H9 (cell line): Measurements from ENCODE around the gene FAM221B. TPM values are rescaled to one million over a fixed set of nuclear protein-coding genes. Genes with fewer than 3 reads are reported as not detected.

Source experiments
- DNase-seq: peaks from one replicate; pipeline ENCODE4 v3.0.0-alpha.2; 2017
- H2AFZ ChIP-seq: one replicate; pipeline ENCODE4 v1.6.1; 2013; ENCODE audit warnings: mild to moderate bottlenecking, low read length, control low read depth, moderate library complexity
- H2AK5ac ChIP-seq: 2 replicates; pipeline ENCODE4 v1.6.1; 2013; ENCODE audit warnings: low read length, control low read depth, mixed read lengths; ENCODE audit not compliant: insufficient read length
- H2BK120ac ChIP-seq: one replicate; pipeline ENCODE4 v1.6.1; 2013; ENCODE audit warnings: low read depth, mild to moderate bottlenecking, low read length, control low read depth, inconsistent platforms; ENCODE audit not compliant: poor library complexity, severe bottlenecking
- H2BK12ac ChIP-seq: 2 replicates; pipeline ENCODE4 v1.6.1; 2013; ENCODE audit warnings: low read length, control low read depth, mixed read lengths, low read depth; ENCODE audit not compliant: insufficient read length
- H2BK15ac ChIP-seq: 2 replicates; pipeline ENCODE4 v1.6.1; 2013; ENCODE audit warnings: low read depth, low read length, control low read depth
- H2BK20ac ChIP-seq: one replicate; pipeline ENCODE4 v1.6.1; 2013; ENCODE audit warnings: low read depth, mild to moderate bottlenecking, low read length, control low read depth, inconsistent platforms; ENCODE audit not compliant: poor library complexity, severe bottlenecking
- H2BK5ac ChIP-seq: 2 replicates; pipeline ENCODE4 v1.6.1; 2013; ENCODE audit warnings: low read length, control low read depth, mixed read lengths; ENCODE audit not compliant: insufficient read length
- H3K14ac ChIP-seq: 2 replicates; pipeline ENCODE4 v1.6.1; 2013; ENCODE audit warnings: low read length, control low read depth; ENCODE audit not compliant: insufficient read depth
- H3K18ac ChIP-seq: 2 replicates; pipeline ENCODE4 v1.6.1; 2013; ENCODE audit warnings: low read depth, mild to moderate bottlenecking, mixed read lengths, low read length, control low read depth; ENCODE audit not compliant: insufficient read length
- H3K23ac ChIP-seq: 2 replicates; pipeline ENCODE4 v1.6.1; 2013; ENCODE audit warnings: low read length, control low read depth, mixed read lengths, low read depth; ENCODE audit not compliant: insufficient read length
- H3K23me2 ChIP-seq: 2 replicates; pipeline ENCODE4 v1.6.1; 2013; ENCODE audit warnings: low read depth, mild to moderate bottlenecking, mixed read lengths, low read length, control low read depth; ENCODE audit not compliant: insufficient read length, poor library complexity, severe bottlenecking
- H3K27ac ChIP-seq: 2 replicates; pipeline ENCODE4 v1.5.1; 2013; ENCODE audit warnings: low read length, control low read depth, mixed read lengths, low read depth; ENCODE audit not compliant: insufficient read length
- H3K27me3 ChIP-seq: 2 replicates; pipeline ENCODE4 v1.6.1; 2013; ENCODE audit warnings: low read length, control low read depth, inconsistent platforms; ENCODE audit not compliant: insufficient read depth
- H3K4ac ChIP-seq: 2 replicates; pipeline ENCODE4 v1.6.1; 2013; ENCODE audit warnings: low read depth, mild to moderate bottlenecking, control low read depth, inconsistent platforms, low read length, moderate library complexity
- H3K4me1 ChIP-seq: 2 replicates; pipeline ENCODE4 v1.6.1; 2013; ENCODE audit warnings: low read length, control low read depth, inconsistent platforms; ENCODE audit not compliant: insufficient read depth
- H3K4me2 ChIP-seq: 2 replicates; pipeline ENCODE4 v1.6.1; 2013; ENCODE audit warnings: low read length, control low read depth, mixed read lengths; ENCODE audit not compliant: insufficient read length, insufficient read depth
- H3K56ac ChIP-seq: 2 replicates; pipeline ENCODE4 v1.6.1; 2013; ENCODE audit warnings: low read depth, mild to moderate bottlenecking, mixed read lengths, low read length, control low read depth; ENCODE audit not compliant: insufficient read length
- H3K79me1 ChIP-seq: 2 replicates; pipeline ENCODE4 v1.6.1; 2013; ENCODE audit warnings: low read depth, mild to moderate bottlenecking, moderate library complexity, low read length, control low read depth, inconsistent platforms; ENCODE audit not compliant: insufficient read depth, poor library complexity, severe bottlenecking
- H3K79me2 ChIP-seq: 2 replicates; pipeline ENCODE4 v1.6.1; 2013; ENCODE audit warnings: low read length, control low read depth, inconsistent platforms; ENCODE audit not compliant: insufficient read depth
- H3K9ac ChIP-seq: 2 replicates; pipeline ENCODE4 v1.6.1; 2013; ENCODE audit warnings: low read length, control low read depth, mixed read lengths; ENCODE audit not compliant: insufficient read length; ENCODE audit errors: extremely low read depth
- H3K9me3 ChIP-seq: one replicate; pipeline ENCODE4 v1.6.1; 2013; ENCODE audit warnings: low read depth, low read length, inconsistent platforms; ENCODE audit not compliant: control insufficient read depth
- H3T11ph ChIP-seq: one replicate; pipeline ENCODE4 v1.6.1; 2013; ENCODE audit warnings: mild to moderate bottlenecking, low read length, control low read depth, inconsistent platforms
- H4K20me1 ChIP-seq: one replicate; pipeline ENCODE4 v1.6.1; 2013; ENCODE audit not compliant: control insufficient read depth, insufficient read length, insufficient read depth
- H4K5ac ChIP-seq: 2 replicates; pipeline ENCODE4 v1.6.1; 2013; ENCODE audit warnings: low read depth, mild to moderate bottlenecking, mixed read lengths, low read length, control low read depth; ENCODE audit not compliant: insufficient read length
- H4K8ac ChIP-seq: replicated peaks from 2 replicates; pipeline ENCODE4 v1.6.1; 2013; ENCODE audit warnings: low read length, control low read depth, mixed read lengths, low read depth; ENCODE audit not compliant: insufficient read length
- H4K91ac ChIP-seq: 2 replicates; pipeline ENCODE4 v1.6.1; 2013; ENCODE audit warnings: low read depth, mild to moderate bottlenecking, moderate library complexity, mixed read lengths, low read length, control low read depth; ENCODE audit not compliant: insufficient read length
- H3K27ac Mint-ChIP-seq, 3 experiments: 2 replicates in 2 of 3; 3 replicates in 1 of 3; pipeline ENCODE4 v1.8.0; 2020 to 2021; ENCODE audit warnings: mixed read lengths in 3 of 3, mild to moderate bottlenecking in 1 of 3, moderate library complexity in 1 of 3
- H3K27me3 Mint-ChIP-seq: 2 replicates; pipeline ENCODE4 v1.8.0; 2021; ENCODE audit warnings: low read depth, mild to moderate bottlenecking, moderate library complexity, mixed read lengths
- H3K36me3 Mint-ChIP-seq, 3 experiments: 2 replicates in 2 of 3; 3 replicates in 1 of 3; pipeline ENCODE4 v1.8.0; 2020 to 2021; ENCODE audit warnings: low read depth in 3 of 3, mixed read lengths in 3 of 3; ENCODE audit not compliant: insufficient read depth in 1 of 3
- H3K4me1 Mint-ChIP-seq, 2 experiments: 2 replicates each; pipeline ENCODE4 v1.8.0; 2020; ENCODE audit warnings: mixed read lengths in 2 of 2
- H3K4me3 Mint-ChIP-seq, 2 experiments: 2 replicates in 1 of 2; 3 replicates in 1 of 2; pipeline ENCODE4 v1.8.0; 2020 to 2021; ENCODE audit warnings: mild to moderate bottlenecking in 2 of 2, mixed read lengths in 2 of 2, moderate library complexity in 1 of 2
- H3K9me3 Mint-ChIP-seq, 2 experiments: 2 replicates in 1 of 2; 3 replicates in 1 of 2; pipeline ENCODE4 v1.8.0; 2020; ENCODE audit warnings: mild to moderate bottlenecking in 2 of 2, mixed read lengths in 2 of 2, moderate library complexity in 1 of 2
- CTCF ChIP-seq: fragments of 200-600 bp; sonication (generic); conservative IDR thresholded peaks from 3 replicates; pipeline ENCODE4 v1.8.0; 2021; ENCODE audit warnings: antibody characterized with exemption, mild to moderate bottlenecking
- WGBS: extraction: QIAGEN DNeasy Blood & Tissue Kit; methylation state at CpG from one replicate; pipeline ENCODE4 v1.1.7; 2013; ENCODE audit warnings: missing lambda C conversion rate, low lambda C conversion rate, mixed read lengths; ENCODE audit not compliant: insufficient read length; ENCODE audit errors: extremely low coverage; 5-methylcytosine and 5-hydroxymethylcytosine counted together
- total RNA-seq: library from RNA; stranded (reverse); gene quantifications from 2 replicates; pipeline ENCODE4 v1.2.1, GENCODE V29; 2021

Gene FAM221B
- total RNA-seq, 1 experiment from 2014 or later = not detected

GRCh38 chr9:35801328-35802128 is 27.0 kb downstream of the FAM221B start:
- Histone ChIP-seq H4K91ac (no peak overlapping the region), H3K4me1 (no peaks in the 10 kb centered on the region), H3T11ph (no peak overlapping the region), H3K79me2 (no peaks in the 10 kb centered on the region), H2BK120ac (no peak overlapping the region), H3K9ac (no peak overlapping the region), H2BK5ac (no peak overlapping the region), H3K9me3 (no peaks in the 10 kb centered on the region), H3K56ac (no peak overlapping the region), H3K79me1 (no peaks in the 10 kb centered on the region), H4K20me1 (no peaks in the 10 kb centered on the region), H2BK15ac (no peak overlapping the region), H3K14ac (no peak overlapping the region; the same call in 1 of the 2 replicates), H4K8ac (no peak overlapping the region), H2BK20ac (no peak overlapping the region), H3K4ac (no peak overlapping the region), H2BK12ac (no peak overlapping the region), H3K27ac (no peak overlapping the region), H2AK5ac (no peak overlapping the region), H3K23ac (no peak overlapping the region), H3K18ac (no peak overlapping the region), H3K27me3 (no peaks in the 10 kb centered on the region), H2AFZ (no peak overlapping the region), H4K5ac (no peak overlapping the region), H3K4me2 (no peak overlapping the region), H3K23me2 (no peaks in the 10 kb centered on the region)
- no peaks in the 10 kb centered on the region for H3K9me3 Mint-ChIP-seq
- no peak for DNase-seq
- no peak overlapping the region for H3K4me3 Mint-ChIP-seq
- H3K27ac Mint-ChIP-seq = peak overlapping the region in 1 of 3 experiments; percentile 32; a peak in 1 of 7 replicates
- no peaks in the 10 kb centered on the region for H3K27me3 Mint-ChIP-seq
- H3K36me3 Mint-ChIP-seq = peaks cover 7 to 28% (median 15%) of the 10 kb centered on the region in 3 experiments; a peak in 6 of 7 replicates
- TF ChIP-seq CTCF = no peak
- WGBS = no CpG with 5 or more reads among the region's 13 CpGs
- peaks cover 0 to 1% of the 10 kb centered on the region in 2 experiments; a peak in 2 of 4 replicates for H3K4me1 Mint-ChIP-seq
